Central memory CD8-positive, alpha-beta T cell (primary cell): ENCODE data around the gene ABCD1.
"Not testable (repeated sequence)": the region's sequence is repeated elsewhere in the genome, so short reads cannot be mapped to it uniquely, and the experiment has no call there.

Source experiments
- ATAC-seq: fragments of 150-1000 bp; cut with Tn5 transposase; replicated peaks from 2 replicates; pipeline ENCODE4 v1.10.0; 2022; ENCODE audit warnings: mild to moderate bottlenecking, moderate FRiP score, moderate number of reproducible peaks; ENCODE audit not compliant: poor library complexity, severe bottlenecking; ENCODE audit errors: extremely low read depth
- DNase-seq, 2 donors: peaks; one replicate each; pipeline ENCODE4 v3.0.0; 2021; ENCODE audit warnings: low spot score in 2 of 2
- H3K27ac Mint-ChIP-seq: one replicate; pipeline ENCODE4 v1.8.0; 2022; ENCODE audit warnings: low read depth, mild to moderate bottlenecking, moderate library complexity, mixed read lengths
- H3K27me3 Mint-ChIP-seq: one replicate; pipeline ENCODE4 v1.8.0; 2022; ENCODE audit warnings: mixed read lengths
- H3K36me3 Mint-ChIP-seq: one replicate; pipeline ENCODE4 v1.8.0; 2022; ENCODE audit warnings: mild to moderate bottlenecking, moderate library complexity, mixed read lengths; ENCODE audit not compliant: insufficient read depth
- H3K4me1 Mint-ChIP-seq: one replicate; pipeline ENCODE4 v1.8.0; 2022; ENCODE audit warnings: mixed read lengths
- H3K4me3 Mint-ChIP-seq: one replicate; pipeline ENCODE4 v1.8.0; 2022; ENCODE audit warnings: mild to moderate bottlenecking, moderate library complexity, mixed read lengths
- H3K9me3 Mint-ChIP-seq: one replicate; pipeline ENCODE4 v1.8.0; 2022; ENCODE audit warnings: mixed read lengths

ABCD1 gene

GRCh38 chrX:153725832-153726285, 1.2 kb downstream of the ABCD1 start:
- Mint-ChIP-seq H3K4me1 (peaks cover 13% of the 10 kb centered on the region), H3K27ac (peak overlapping the region; percentile 78), H3K4me3 (peak overlapping the region; percentile 40), H3K27me3 (no peaks in the 10 kb centered on the region), H3K9me3 (no peaks in the 10 kb centered on the region), H3K36me3 (peaks cover 14% of the 10 kb centered on the region)
- no peak for DNase-seq
- no peak for ATAC-seq

GRCh38 chrX:153726286-153727122, 1.8 kb downstream of the ABCD1 start:
- ATAC-seq (peak; percentile 8), DNase-seq (peak in 1 of 2 donors; percentile 28)
- peak overlapping the region; percentile 81 for H3K27ac Mint-ChIP-seq
- peak overlapping the region; percentile 61 for H3K4me3 Mint-ChIP-seq
- peaks cover 17% of the 10 kb centered on the region for H3K4me1 Mint-ChIP-seq
- H3K27me3 Mint-ChIP-seq = no peaks in the 10 kb centered on the region
- H3K36me3 Mint-ChIP-seq = peaks cover 15% of the 10 kb centered on the region
- H3K9me3 Mint-ChIP-seq = no peaks in the 10 kb centered on the region

- H3K4me3 Mint-ChIP-seq = peak overlapping the region; percentile 61
- DNase-seq = no peak
These were observed 2.7 kb downstream of the ABCD1 start for GRCh38 chrX:153727123-153727931.

GRCh38 chrX:153728095-153728494, 3.4 kb downstream of the ABCD1 start:
- DNase-seq (no peak), ATAC-seq (no peak)
- Mint-ChIP-seq H3K4me1 (peaks cover 8% of the 10 kb centered on the region), H3K27ac (no peak overlapping the region), H3K4me3 (no peak overlapping the region), H3K27me3 (no peaks in the 10 kb centered on the region), H3K9me3 (no peaks in the 10 kb centered on the region), H3K36me3 (peaks cover 10% of the 10 kb centered on the region)

More at GRCh38 chrX:153727123-153727931, 2.7 kb downstream of the ABCD1 start:
- H3K4me1 Mint-ChIP-seq = peaks cover 14% of the 10 kb centered on the region
- peaks cover 10% of the 10 kb centered on the region for H3K36me3 Mint-ChIP-seq
- no peaks in the 10 kb centered on the region for H3K27me3 Mint-ChIP-seq
- peak overlapping the region; percentile 81 for H3K27ac Mint-ChIP-seq
- ATAC-seq = no peak
- H3K9me3 Mint-ChIP-seq = no peaks in the 10 kb centered on the region

GRCh38 chrX:153728951-153729631, 4.4 kb downstream of the ABCD1 start:
- H3K4me3 Mint-ChIP-seq = no peak overlapping the region
- peaks cover 8% of the 10 kb centered on the region for H3K4me1 Mint-ChIP-seq
- H3K27ac Mint-ChIP-seq = no peak overlapping the region
- ATAC-seq (no peak), DNase-seq (no peak)
- H3K9me3 Mint-ChIP-seq = no peaks in the 10 kb centered on the region
- H3K36me3 Mint-ChIP-seq = peaks cover 9% of the 10 kb centered on the region
- H3K27me3 Mint-ChIP-seq = no peaks in the 10 kb centered on the region

- DNase-seq, H3K27ac Mint-ChIP-seq, ATAC-seq, H3K36me3 Mint-ChIP-seq, H3K4me3 Mint-ChIP-seq, H3K9me3 Mint-ChIP-seq, H3K27me3 Mint-ChIP-seq: not testable (repeated sequence)
- peaks cover 12% of the 10 kb centered on the region for H3K4me1 Mint-ChIP-seq
These were observed 5.5 kb downstream of the ABCD1 start for GRCh38 chrX:153730115-153730514.

- peaks cover 6% of the 10 kb centered on the region for H3K36me3 Mint-ChIP-seq
- ATAC-seq = no peak
- no peak for DNase-seq
- H3K27me3 Mint-ChIP-seq = no peaks in the 10 kb centered on the region
- peaks cover 18% of the 10 kb centered on the region for H3K4me1 Mint-ChIP-seq
- peak overlapping the region; percentile 61 for H3K27ac Mint-ChIP-seq
- no peaks in the 10 kb centered on the region for H3K9me3 Mint-ChIP-seq
- H3K4me3 Mint-ChIP-seq = no peak overlapping the region
These were observed 6.6 kb downstream of the ABCD1 start for GRCh38 chrX:153731117-153731844.

- peak overlapping the region; percentile 61 for H3K27ac Mint-ChIP-seq
- DNase-seq (no peak), ATAC-seq (no peak)
- H3K9me3 Mint-ChIP-seq = no peaks in the 10 kb centered on the region
- H3K27me3 Mint-ChIP-seq = no peaks in the 10 kb centered on the region
- H3K4me1 Mint-ChIP-seq = peaks cover 18% of the 10 kb centered on the region
- no peak overlapping the region for H3K4me3 Mint-ChIP-seq
- H3K36me3 Mint-ChIP-seq = peaks cover 6% of the 10 kb centered on the region
These were observed 7.2 kb downstream of the ABCD1 start for GRCh38 chrX:153731845-153732215.

- Mint-ChIP-seq H3K4me1 (peaks cover 18% of the 10 kb centered on the region), H3K27ac (no peak overlapping the region), H3K27me3 (no peaks in the 10 kb centered on the region), H3K36me3 (peaks cover 5% of the 10 kb centered on the region), H3K9me3 (no peaks in the 10 kb centered on the region), H3K4me3 (no peak overlapping the region)
- ATAC-seq (no peak), DNase-seq (no peak)
These were observed 7.7 kb downstream of the ABCD1 start for GRCh38 chrX:153732401-153732800.

- H3K27ac Mint-ChIP-seq = no peak overlapping the region
- H3K27me3 Mint-ChIP-seq = no peaks in the 10 kb centered on the region
- no peaks in the 10 kb centered on the region for H3K9me3 Mint-ChIP-seq
- ATAC-seq (no peak), DNase-seq (no peak)
- peaks cover 18% of the 10 kb centered on the region for H3K4me1 Mint-ChIP-seq
- peaks cover 4% of the 10 kb centered on the region for H3K36me3 Mint-ChIP-seq
- no peak overlapping the region for H3K4me3 Mint-ChIP-seq
These were observed 9.1 kb downstream of the ABCD1 start for GRCh38 chrX:153733651-153734240.

- DNase-seq (no peak), ATAC-seq (no peak)
- Mint-ChIP-seq H3K4me3 (no peak overlapping the region), H3K27ac (no peak overlapping the region), H3K27me3 (no peaks in the 10 kb centered on the region), H3K9me3 (no peaks in the 10 kb centered on the region), H3K4me1 (peaks cover 18% of the 10 kb centered on the region), H3K36me3 (peaks cover 4% of the 10 kb centered on the region)
These were observed 10.2 kb downstream of the ABCD1 start for GRCh38 chrX:153734871-153735270.
